SK-N-SH (cell line): ENCODE measurements around the gene TYSND1. TPM values are rescaled to one million over a fixed set of nuclear protein-coding genes. Genes with fewer than 3 reads are reported as not detected.
"Not testable (repeated sequence)": the region's sequence is repeated elsewhere in the genome, so short reads cannot be mapped to it uniquely, and the experiment has no call there.

Experiments
- CTCF ChIA-PET: fragments of 300-600, 350-600 bp; formaldehyde crosslinking; extraction: SDS; loops from one replicate; lab custom pipeline; 2021; lab: Yijun Ruan, JAX
- POLR2A ChIA-PET: fragments of 350-600 bp; sonication (Branson Sonifier 250); formaldehyde crosslinking; extraction: SDS; loops from one replicate; lab custom pipeline; 2020; ENCODE audit warnings: antibody characterized with exemption, inconsistent platforms; lab: Yijun Ruan, JAX
- DNase-seq: peaks from one replicate; pipeline ENCODE4 v3.0.0; 2012
- H2AFZ ChIP-seq: fragments of 200-600 bp; sonication (generic); 2 replicates; pipeline ENCODE4 v1.8.1; 2016; ENCODE audit warnings: antibody characterized with exemption, mild to moderate bottlenecking, low read depth
- H3F3A ChIP-seq: fragments of 200-600 bp; sonication (generic); replicated peaks from 2 replicates; pipeline ENCODE3; 2016; ENCODE audit warnings: antibody characterized with exemption, mild to moderate bottlenecking; ENCODE audit not compliant: insufficient read depth
- H3K27ac ChIP-seq, 2 experiments: fragments of 200-500 bp in 1 of 2; fragments of 200-600 bp in 1 of 2; sonication (Bioruptor generic) in 1 of 2; sonication (generic), shearing (Covaris generic) in 1 of 2; 2 replicates each; pipeline versions ENCODE4 v1.5.1 to v1.6.1; 2014 to 2016; ENCODE audit warnings: low read depth in 2 of 2, inconsistent platforms in 1 of 2, low read length in 1 of 2, mild to moderate bottlenecking in 1 of 2, mixed read lengths in 1 of 2
- H3K27me3 ChIP-seq: fragments of 200-600 bp; sonication (generic), shearing (Covaris generic); 2 replicates; pipeline ENCODE4 v1.6.1; 2016; ENCODE audit warnings: mixed run types; ENCODE audit not compliant: insufficient read depth
- H3K36me3 ChIP-seq, 2 experiments: fragments of 200-500 bp in 1 of 2; fragments of 200-600 bp in 1 of 2; sonication (Bioruptor generic) in 1 of 2; sonication (generic) in 1 of 2; replicated peaks in 1 of 2; 2 replicates each; pipeline versions ENCODE3 to v1.5.1; 2014 to 2016; ENCODE audit warnings: low read length in 1 of 2, mild to moderate bottlenecking in 1 of 2; ENCODE audit not compliant: insufficient read depth in 2 of 2, control insufficient read depth in 1 of 2
- H3K4me1 ChIP-seq, 2 experiments: fragments of 200-500 bp in 1 of 2; fragments of 200-600 bp in 1 of 2; sonication (Bioruptor generic) in 1 of 2; sonication (generic), shearing (Covaris generic) in 1 of 2; 2 replicates each; pipeline versions ENCODE4 v1.5.1 to v1.6.1; 2014 to 2016; ENCODE audit warnings: low read depth in 1 of 2, low read length in 1 of 2, mixed run types in 1 of 2; ENCODE audit not compliant: insufficient read depth in 2 of 2, control insufficient read depth in 1 of 2
- H3K4me2 ChIP-seq: fragments of 200-600 bp; sonication (generic), shearing (Covaris generic); 2 replicates; pipeline ENCODE4 v1.6.1; 2017; ENCODE audit warnings: mixed run types
- H3K4me3 ChIP-seq, 2 experiments: fragments of 200-500 bp in 1 of 2; fragments of 200-600 bp in 1 of 2; sonication (Bioruptor generic) in 1 of 2; sonication (generic), shearing (Covaris generic) in 1 of 2; 2 replicates each; pipeline versions ENCODE4 v1.5.1 to v1.8.1; 2014 to 2016; ENCODE audit warnings: low read depth in 2 of 2, inconsistent platforms in 1 of 2, low read length in 1 of 2, mild to moderate bottlenecking in 1 of 2, mixed read lengths in 1 of 2, moderate library complexity in 1 of 2
- H3K79me2 ChIP-seq: fragments of 200-600 bp; sonication (generic); 2 replicates; pipeline ENCODE4 v1.8.1; 2017; ENCODE audit warnings: mild to moderate bottlenecking; ENCODE audit not compliant: insufficient read depth
- H3K9ac ChIP-seq: fragments of 200-600 bp; sonication (generic); 2 replicates; pipeline ENCODE4 v1.6.1; 2017; ENCODE audit warnings: mixed run types
- H3K9me2 ChIP-seq: fragments of 200-600 bp; sonication (generic); 2 replicates; pipeline ENCODE4 v1.6.1; 2017; ENCODE audit warnings: mixed run types
- H3K9me3 ChIP-seq: fragments of 200-600 bp; sonication (generic); 2 replicates; pipeline ENCODE4 v1.6.1; 2017; ENCODE audit warnings: mixed run types, mild to moderate bottlenecking, moderate library complexity
- H4K20me1 ChIP-seq: fragments of 200-600 bp; sonication (generic); 2 replicates; pipeline ENCODE4 v1.6.1; 2017; ENCODE audit warnings: mild to moderate bottlenecking, mixed run types; ENCODE audit not compliant: insufficient read depth
- CHD2 ChIP-seq: fragments of 150-350 bp; IDR thresholded peaks from 2 replicates; pipeline ENCODE4 v1.6.1; 2018; ENCODE audit warnings: low read length; ENCODE audit not compliant: partially characterized antibody
- FOXM1 ChIP-seq: IDR thresholded peaks from 2 replicates; pipeline ENCODE4 v1.4.0; 2012; ENCODE audit warnings: low read depth, mild to moderate bottlenecking
- JUND ChIP-seq: IDR thresholded peaks from 2 replicates; pipeline ENCODE4 v1.4.0; 2012
- RFX5 ChIP-seq: IDR thresholded peaks from 2 replicates; pipeline ENCODE4 v1.6.1; 2012; ENCODE audit warnings: mild to moderate bottlenecking, improper control_type of control experiment, low read length
- RXRA ChIP-seq: IDR thresholded peaks from 2 replicates; pipeline ENCODE4 v1.4.0; 2012; ENCODE audit warnings: low read depth, mild to moderate bottlenecking, borderline replicate concordance
- TAF1 ChIP-seq: IDR thresholded peaks from 2 replicates; pipeline ENCODE4 v1.6.1; 2012; ENCODE audit warnings: low read depth, mild to moderate bottlenecking, low read length, moderate library complexity, borderline replicate concordance
- WGBS: methylation state at CpG from one replicate; pipeline ENCODE4 v1.1.6; 2017; ENCODE audit warnings: low lambda C conversion rate; 5-methylcytosine and 5-hydroxymethylcytosine counted together
- polyA plus RNA-seq, 3 experiments: library from polyadenylated mRNA; depleted of rRNA; stranded (reverse); fragments of >200 nt; gene quantifications; 2 replicates each; pipeline ENCODE4 v1.2.3, GENCODE V29; 2012
- TF ChIP-seq, protein P1 (sequence below): IDR thresholded peaks from 2 replicates; pipeline ENCODE4; 2012
- TF ChIP-seq, protein P2 (sequence below): IDR thresholded peaks from 2 replicates; pipeline ENCODE4 v1.6.1; 2012; ENCODE audit warnings: mild to moderate bottlenecking, low read depth, low read length, moderate library complexity

Gene TYSND1
- polyA plus RNA-seq, 1 of the 3 experiments (the other 2 are of a cell fraction): 7.4 TPM

DNA sequence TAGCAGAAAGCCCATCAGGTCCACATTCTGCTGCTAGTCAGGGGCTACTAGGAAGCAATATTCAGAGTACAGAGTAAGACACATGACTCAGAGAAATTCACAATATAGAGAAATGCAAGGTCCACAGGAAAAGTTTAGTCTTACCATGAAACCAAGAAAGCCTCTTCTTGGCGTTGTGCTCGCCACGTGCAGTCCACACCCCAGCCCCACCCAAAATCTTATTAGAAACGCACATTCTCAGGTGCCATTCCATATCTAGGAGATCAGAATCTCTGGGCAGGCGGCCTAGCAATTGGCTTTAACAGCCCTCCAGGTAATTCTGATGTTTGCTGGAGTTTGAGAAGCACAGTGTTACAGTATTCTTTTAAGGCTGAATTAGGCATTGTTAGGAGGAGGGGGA lies 39.6 kb upstream of the TYSND1 start:
- no peak overlapping the region for H3K4me2 ChIP-seq
- no peak overlapping the region for H3K9ac ChIP-seq
- no peak for DNase-seq
- H3K79me2 ChIP-seq: no peaks in the 10 kb centered on the region
- H4K20me1 ChIP-seq: no peaks in the 10 kb centered on the region
- TF ChIP-seq TAF1 (no peak), RXRA (no peak)
- TF ChIP-seq, protein P1, sequence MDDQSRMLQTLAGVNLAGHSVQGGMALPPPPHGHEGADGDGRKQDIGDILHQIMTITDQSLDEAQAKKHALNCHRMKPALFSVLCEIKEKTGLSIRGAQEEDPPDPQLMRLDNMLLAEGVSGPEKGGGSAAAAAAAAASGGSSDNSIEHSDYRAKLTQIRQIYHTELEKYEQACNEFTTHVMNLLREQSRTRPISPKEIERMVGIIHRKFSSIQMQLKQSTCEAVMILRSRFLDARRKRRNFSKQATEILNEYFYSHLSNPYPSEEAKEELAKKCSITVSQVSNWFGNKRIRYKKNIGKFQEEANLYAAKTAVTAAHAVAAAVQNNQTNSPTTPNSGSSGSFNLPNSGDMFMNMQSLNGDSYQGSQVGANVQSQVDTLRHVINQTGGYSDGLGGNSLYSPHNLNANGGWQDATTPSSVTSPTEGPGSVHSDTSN: no peak
- H3K4me1 ChIP-seq: peaks cover 5 to 9% of the 10 kb centered on the region in 2 experiments; a peak in 3 of 4 replicates
- no peak overlapping the region for H3K4me3 ChIP-seq
- no peaks in the 10 kb centered on the region for H3F3A ChIP-seq
- no peaks in the 10 kb centered on the region for H3K9me2 ChIP-seq
- CTCF ChIA-PET: no interaction called here
- no peaks in the 10 kb centered on the region for H3K27me3 ChIP-seq
- no peaks in the 10 kb centered on the region for H3K9me3 ChIP-seq
- no peaks in the 10 kb centered on the region for H3K36me3 ChIP-seq
- H3K27ac ChIP-seq: no peak overlapping the region
- H2AFZ ChIP-seq: no peak overlapping the region
- 80% methylated on average over 5 of the region's 5 CpGs for WGBS
- POLR2A ChIA-PET: no interaction called here

DNA sequence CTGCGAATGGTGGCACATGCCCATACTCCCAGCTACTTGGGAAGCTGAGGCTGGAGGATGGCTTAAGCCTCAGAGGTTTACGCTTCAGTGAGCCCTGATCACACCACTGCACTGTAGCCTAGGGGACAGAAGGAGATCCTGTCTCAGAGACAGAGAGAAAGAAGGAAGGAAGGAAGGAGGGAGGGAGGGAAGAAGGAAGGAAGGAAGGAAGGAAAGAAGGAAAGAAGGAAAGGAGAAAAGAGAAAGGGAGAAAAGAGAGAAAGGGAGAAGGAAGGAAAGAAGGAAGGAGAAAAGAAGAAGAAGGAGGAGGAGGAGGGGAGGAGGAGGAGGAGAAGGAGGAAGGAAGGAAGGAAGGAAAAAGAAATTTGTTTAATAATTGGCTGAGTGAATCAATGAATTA lies 36.8 kb upstream of the TYSND1 start:
- no peak for DNase-seq
- H3K27me3 ChIP-seq: no peaks in the 10 kb centered on the region
- H3K79me2 ChIP-seq: no peaks in the 10 kb centered on the region
- no peak overlapping the region for H3K4me2 ChIP-seq
- no peak overlapping the region for H3K9ac ChIP-seq
- no peaks in the 10 kb centered on the region for H3K36me3 ChIP-seq
- 58% methylated on average over 2 of the region's 2 CpGs for WGBS
- POLR2A ChIA-PET: no interaction called here
- no peak overlapping the region for H2AFZ ChIP-seq
- no peaks in the 10 kb centered on the region for H3K9me3 ChIP-seq
- no peaks in the 10 kb centered on the region for H3K9me2 ChIP-seq
- TF ChIP-seq CHD2 (no peak), JUND (no peak), RFX5 (no peak), TAF1 (no peak), FOXM1 (no peak)
- TF ChIP-seq, protein P2, sequence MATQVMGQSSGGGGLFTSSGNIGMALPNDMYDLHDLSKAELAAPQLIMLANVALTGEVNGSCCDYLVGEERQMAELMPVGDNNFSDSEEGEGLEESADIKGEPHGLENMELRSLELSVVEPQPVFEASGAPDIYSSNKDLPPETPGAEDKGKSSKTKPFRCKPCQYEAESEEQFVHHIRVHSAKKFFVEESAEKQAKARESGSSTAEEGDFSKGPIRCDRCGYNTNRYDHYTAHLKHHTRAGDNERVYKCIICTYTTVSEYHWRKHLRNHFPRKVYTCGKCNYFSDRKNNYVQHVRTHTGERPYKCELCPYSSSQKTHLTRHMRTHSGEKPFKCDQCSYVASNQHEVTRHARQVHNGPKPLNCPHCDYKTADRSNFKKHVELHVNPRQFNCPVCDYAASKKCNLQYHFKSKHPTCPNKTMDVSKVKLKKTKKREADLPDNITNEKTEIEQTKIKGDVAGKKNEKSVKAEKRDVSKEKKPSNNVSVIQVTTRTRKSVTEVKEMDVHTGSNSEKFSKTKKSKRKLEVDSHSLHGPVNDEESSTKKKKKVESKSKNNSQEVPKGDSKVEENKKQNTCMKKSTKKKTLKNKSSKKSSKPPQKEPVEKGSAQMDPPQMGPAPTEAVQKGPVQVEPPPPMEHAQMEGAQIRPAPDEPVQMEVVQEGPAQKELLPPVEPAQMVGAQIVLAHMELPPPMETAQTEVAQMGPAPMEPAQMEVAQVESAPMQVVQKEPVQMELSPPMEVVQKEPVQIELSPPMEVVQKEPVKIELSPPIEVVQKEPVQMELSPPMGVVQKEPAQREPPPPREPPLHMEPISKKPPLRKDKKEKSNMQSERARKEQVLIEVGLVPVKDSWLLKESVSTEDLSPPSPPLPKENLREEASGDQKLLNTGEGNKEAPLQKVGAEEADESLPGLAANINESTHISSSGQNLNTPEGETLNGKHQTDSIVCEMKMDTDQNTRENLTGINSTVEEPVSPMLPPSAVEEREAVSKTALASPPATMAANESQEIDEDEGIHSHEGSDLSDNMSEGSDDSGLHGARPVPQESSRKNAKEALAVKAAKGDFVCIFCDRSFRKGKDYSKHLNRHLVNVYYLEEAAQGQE: no peak
- CTCF ChIA-PET: no interaction called here
- no peak overlapping the region for H3K27ac ChIP-seq
- no peak overlapping the region for H3K4me3 ChIP-seq
- H3F3A ChIP-seq: no peaks in the 10 kb centered on the region
- no peaks in the 10 kb centered on the region for H3K4me1 ChIP-seq
- H4K20me1 ChIP-seq: no peaks in the 10 kb centered on the region

DNA sequence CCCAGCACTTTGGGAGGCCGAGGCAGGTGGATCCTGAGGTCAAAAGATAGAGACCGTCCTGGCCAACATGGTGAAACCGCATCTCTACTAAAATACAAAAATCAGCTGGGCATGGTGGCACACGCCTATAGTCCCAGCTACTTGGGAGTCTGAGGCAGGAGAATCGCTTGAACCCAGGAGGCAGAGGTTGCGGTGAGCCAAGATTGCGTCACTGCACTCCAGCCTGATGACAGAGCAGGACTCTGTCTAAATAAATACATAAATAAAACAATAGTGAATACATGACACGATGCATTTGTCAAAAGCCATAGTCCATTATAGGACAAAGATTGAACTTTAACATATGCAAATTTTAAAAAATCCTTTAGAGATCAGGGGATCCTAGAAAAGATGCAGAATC lies 32.7 kb upstream of the TYSND1 start:
- H3K4me1 ChIP-seq, H3K36me3 ChIP-seq, H3F3A ChIP-seq, POLR2A ChIA-PET, H3K4me3 ChIP-seq, H3K27me3 ChIP-seq, H3K9me3 ChIP-seq, H3K9ac ChIP-seq, CTCF ChIA-PET, DNase-seq, H4K20me1 ChIP-seq, H3K79me2 ChIP-seq, H2AFZ ChIP-seq, H3K9me2 ChIP-seq, H3K4me2 ChIP-seq, H3K27ac ChIP-seq: not testable (repeated sequence)
- WGBS: 67% methylated on average over 8 of the region's 8 CpGs
